K562 (cell line): ENCODE measurements around the gene WFDC1. TPM values are rescaled to one million over a fixed set of nuclear protein-coding genes. Genes with fewer than 3 reads are reported as not detected.

Experiments
- ATAC-seq: fragments of 200-7000 bp; cut with Tn5 transposase; 3 replicates; pipeline ENCODE4 v1.9.1; 2020; ENCODE audit warnings: moderate library complexity
- BruUV-seq: library from RNA; stranded (reverse); fragments of 400-500 nt; replicated peaks from 2 replicates; lab custom pipeline; 2021; lab: Mats Ljungman, UMichigan
- CTCF ChIA-PET: fragments of 300-600 bp; formaldehyde crosslinking; extraction: SDS; loops from one replicate; lab custom pipeline; 2021; ENCODE audit warnings: low intra/inter-chr PET ratio; lab: Yijun Ruan, JAX
- POLR2A ChIA-PET: fragments of 300-600, 350-650 bp; sonication (Branson Sonifier 250); formaldehyde crosslinking; extraction: SDS; loops from one replicate; lab custom pipeline; 2021; ENCODE audit warnings: antibody characterized with exemption, inconsistent platforms; lab: Yijun Ruan, JAX
- DNase-seq, 4 experiments: peaks; one replicate each; pipeline versions ENCODE4 v3.0.0 to v3.0.0-alpha.2; 2011 to 2018; ENCODE audit warnings: low spot score in 3 of 4, mixed read lengths in 3 of 4; ENCODE audit errors: extremely low read depth in 1 of 4
- FAIRE-seq: peaks from 2 replicates; lab custom pipeline; 2011; peaks lifted over from hg19 to GRCh38; lab: Jason Lieb, UNC
- H2AFZ ChIP-seq: 2 replicates; pipeline ENCODE4 v1.6.0; 2011; ENCODE audit warnings: low read depth, low read length, control low read depth, inconsistent platforms
- H3K27ac ChIP-seq: fragments of 200-600 bp; 3 replicates; pipeline ENCODE4 v1.8.0; 2011; ENCODE audit warnings: low read depth, mild to moderate bottlenecking, control low read depth, inconsistent platforms, low read length, moderate library complexity, mixed read lengths; ENCODE audit errors: extremely low read depth
- H3K27me3 ChIP-seq, 2 experiments: fragments of 300-600 bp in 1 of 2; 2 replicates in 1 of 2; 3 replicates in 1 of 2; pipeline versions ENCODE4 v1.6.0 to v1.8.0; 2011; ENCODE audit warnings: inconsistent platforms in 2 of 2, low read length in 2 of 2, mild to moderate bottlenecking in 1 of 2, mixed read lengths in 1 of 2, moderate library complexity in 1 of 2; ENCODE audit not compliant: control insufficient read depth in 2 of 2, insufficient read depth in 2 of 2
- H3K36me3 ChIP-seq: fragments of 300-600 bp; 3 replicates; pipeline ENCODE4 v1.8.0; 2011; ENCODE audit warnings: mild to moderate bottlenecking, low read length, inconsistent platforms; ENCODE audit not compliant: control insufficient read depth, insufficient read depth
- H3K4me1 ChIP-seq, 2 experiments: fragments of 200-600 bp in 1 of 2; replicated peaks in 1 of 2; 2 replicates in 1 of 2; 3 replicates in 1 of 2; pipeline versions ENCODE4 v1.5.1 to v1.8.0; 2011; ENCODE audit warnings: inconsistent platforms in 2 of 2, low read length in 2 of 2, mild to moderate bottlenecking in 1 of 2, mixed read lengths in 1 of 2, moderate library complexity in 1 of 2; ENCODE audit not compliant: control insufficient read depth in 2 of 2, insufficient read depth in 2 of 2
- H3K4me2 ChIP-seq: 2 replicates; pipeline ENCODE4 v1.6.1; 2011; ENCODE audit warnings: low read length, control low read depth, inconsistent platforms, mixed read lengths; ENCODE audit not compliant: insufficient read depth
- H3K4me3 ChIP-seq: fragments of 200-600 bp; sonication (generic), shearing (Covaris generic); 2 replicates; pipeline ENCODE4 v1.5.1; 2016; ENCODE audit warnings: control low read depth, inconsistent platforms
- H3K79me2 ChIP-seq: fragments of 200-600 bp; 3 replicates; pipeline ENCODE4 v1.8.0; 2011; ENCODE audit warnings: low read length, inconsistent platforms; ENCODE audit not compliant: control insufficient read depth, insufficient read depth
- H3K9ac ChIP-seq, 2 experiments: 2 replicates each; pipeline versions ENCODE4 v1.6.0 to v1.6.1; 2011; ENCODE audit warnings: low read depth in 2 of 2, low read length in 2 of 2, control low read depth in 1 of 2, inconsistent platforms in 1 of 2, mild to moderate bottlenecking in 1 of 2, mixed read lengths in 1 of 2; ENCODE audit not compliant: insufficient read depth in 1 of 2
- H3K9me1 ChIP-seq: one replicate; pipeline ENCODE4 v1.6.0; 2011; ENCODE audit warnings: inconsistent platforms, mild to moderate bottlenecking, low read length, moderate library complexity; ENCODE audit not compliant: control insufficient read depth, insufficient read depth
- H3K9me3 ChIP-seq: replicated peaks from 2 replicates; pipeline ENCODE4 v1.5.1; 2011; ENCODE audit warnings: low read depth, low read length, inconsistent platforms; ENCODE audit not compliant: control insufficient read depth, insufficient read depth
- H4K20me1 ChIP-seq: replicated peaks from 2 replicates; pipeline ENCODE4 v1.6.1; 2011; ENCODE audit warnings: low read length, inconsistent platforms, mixed read lengths; ENCODE audit not compliant: control insufficient read depth, insufficient read depth
- BMI1 ChIP-seq: fragments of 150-350 bp; IDR thresholded peaks from 2 replicates; pipeline ENCODE4 v1.6.1; 2014; ENCODE audit warnings: low read length
- CREBBP ChIP-seq: IDR thresholded peaks from one replicate; pipeline ENCODE4 v1.6.1; 2012; ENCODE audit warnings: low read depth, mild to moderate bottlenecking, control low read depth, inconsistent platforms, low read length
- ELK3 ChIP-seq: fragments of 450-650 bp; formaldehyde crosslinking; IDR thresholded peaks from 2 replicates; pipeline ENCODE4 v1.4.0; 2020; ENCODE audit warnings: mild to moderate bottlenecking
- FOS ChIP-seq: IDR thresholded peaks from 3 replicates; pipeline ENCODE4 v1.6.1; 2011; ENCODE audit not compliant: insufficient read length; ENCODE audit errors: extremely low read depth
- KAT2B ChIP-seq: IDR thresholded peaks from one replicate; pipeline ENCODE4 v1.6.1; 2012; ENCODE audit warnings: low read depth, mild to moderate bottlenecking, control low read depth, inconsistent platforms, low read length, moderate library complexity
- MAFF ChIP-seq: IDR thresholded peaks from 2 replicates; pipeline ENCODE4 v1.6.1; 2012; ENCODE audit warnings: low read length, improper control_type of control experiment
- SMAD4 ChIP-seq: fragments of 250-450 bp; sonication (Bioruptor Pico); conservative IDR thresholded peaks from 2 replicates; pipeline ENCODE4 v1.8.0; 2021; ENCODE audit warnings: inconsistent platforms, mild to moderate bottlenecking, moderate library complexity
- STAT5A ChIP-seq: IDR thresholded peaks from 2 replicates; pipeline ENCODE4 v1.6.1; 2012; ENCODE audit warnings: low read length, inconsistent platforms, borderline replicate concordance
- TCF7L2 ChIP-seq: fragments of 150-350 bp; IDR thresholded peaks from 2 replicates; pipeline ENCODE4 v1.6.1; 2016; ENCODE audit warnings: low read depth, mild to moderate bottlenecking, low read length, moderate library complexity
- TEAD2 ChIP-seq: fragments of 450-650 bp; IDR thresholded peaks from 2 replicates; pipeline ENCODE4 v1.6.1; 2016; ENCODE audit warnings: missing genetic modification characterization, control low read depth, missing compliant biosample characterization
- THAP7 ChIP-seq: fragments of 250-450 bp; sonication (Bioruptor Pico); IDR thresholded peaks from 2 replicates; pipeline ENCODE4 v1.5.0; 2021
- ZBTB8A ChIP-seq: fragments of 450-650 bp; IDR thresholded peaks from 2 replicates; pipeline ENCODE4 v1.6.1; 2018; ENCODE audit warnings: mild to moderate bottlenecking, moderate library complexity; ENCODE audit not compliant: partially characterized antibody
- ZFPM2 ChIP-seq: fragments of 250-450 bp; sonication (Bioruptor Pico); IDR thresholded peaks from 2 replicates; pipeline ENCODE4 v1.5.1; 2022; ENCODE audit warnings: mild to moderate bottlenecking
- ZNF282 ChIP-seq: sonication (generic); formaldehyde crosslinking; IDR thresholded peaks from 2 replicates; pipeline ENCODE4 v1.8.1; 2023; ENCODE audit warnings: missing genetic modification reagents
- ZNF507 ChIP-seq: conservative IDR thresholded peaks from 2 replicates; pipeline ENCODE4 v1.6.1; 2017; ENCODE audit warnings: missing genetic modification characterization, missing compliant biosample characterization
- ZNF609 ChIP-seq: sonication (generic); formaldehyde crosslinking; IDR thresholded peaks from 2 replicates; pipeline ENCODE4 v1.8.1; 2023; ENCODE audit warnings: missing genetic modification reagents, mild to moderate bottlenecking, borderline replicate concordance
- WGBS: fragments of 100-300 bp; shearing (Covaris generic); methylation state at CpG from one replicate; pipeline ENCODE4 v1.1.6; 2016; ENCODE audit warnings: low coverage, mixed read lengths; ENCODE audit not compliant: insufficient coverage; ENCODE audit errors: missing lambda C conversion rate; 5-methylcytosine and 5-hydroxymethylcytosine counted together
- in situ Hi-C: fragments of 300-500 bp; cut with MboI; formaldehyde crosslinking; loops from 4 replicates; pipeline ENCODE4 v1.15.0; 2018; ENCODE audit warnings: inconsistent platforms, mixed read lengths
- intact Hi-C: fragments of 100-400 bp; cut with micrococcal nuclease; formaldehyde crosslinking; loops from 2 replicates; pipeline ENCODE4 v1.14.2; 2022
- polyA plus RNA-seq, 8 experiments: library from polyadenylated mRNA; depleted of rRNA in 4 of 8; stranded (reverse) in 5 of 8; unstranded in 3 of 8; fragments of >200 nt; fragmentation: Nextera tagmentation in 2 of 8; fragmentation: Illumina TruSeq in 1 of 8; extraction: Ambion mirVana in 2 of 8; extraction: Trizol in 1 of 8; gene quantifications; 2 replicates each; pipeline versions ENCODE4 v1.2.1 to v1.2.3, GENCODE V29; 2011 to 2014; ENCODE audit warnings: inconsistent platforms in 1 of 8, missing spikeins in 1 of 8
- total RNA-seq, 7 experiments: library from RNA; depleted of rRNA in 6 of 7; stranded (reverse); fragments of >200 nt in 6 of 7; fragmentation: Illumina TruSeq in 2 of 7; extraction: Trizol in 2 of 7; gene quantifications; 2 replicates each; pipeline versions ENCODE4 v1.2.1 to v1.2.3, GENCODE V29; 2011 to 2021; ENCODE audit warnings: low replicate concordance in 1 of 7

WFDC1 gene
- total and polyA plus RNA-seq, 9 of the 15 experiments (the other 6 are each of a cell fraction or from before 2014, with no cell fraction given): not detected

GRCh38 chr16:84267380-84267779 is 27.3 kb upstream of the WFDC1 start:
- Histone ChIP-seq H3K9me1 (no peaks in the 10 kb centered on the region), H3K4me3 (no peak overlapping the region), H3K9ac (no peak overlapping the region), H3K27ac (no peak overlapping the region), H4K20me1 (0 out of 2 replicates have a peak, but pooled peaks cover 4% of the 10 kb centered on the region), H3K4me2 (no peak overlapping the region), H3K79me2 (no peaks in the 10 kb centered on the region), H3K36me3 (no peaks in the 10 kb centered on the region), H3K27me3 (peaks cover 2 to 55% of the 10 kb centered on the region in 2 experiments; a peak in 3 of 5 replicates), H3K9me3 (no peaks in the 10 kb centered on the region), H3K4me1 (no peaks in the 10 kb centered on the region), H2AFZ (no peak overlapping the region)
- ChIA-PET CTCF (no interaction called here), POLR2A (interaction anchor here (0.6 to 1.6 kb wide), 2 partner anchors 9 to 39 kb away, joined by 4 to 5 read pairs; no protein-coding TSS in a partner anchor)
- no peak for FAIRE-seq
- no peak for DNase-seq
- ATAC-seq: no peak
- in situ Hi-C loops (no loop called here), intact Hi-C loops (no loop called here)
- no TSS peak for BruUV-seq
- 2% methylated on average over 4 of the region's 4 CpGs for WGBS
- TF ChIP-seq BMI1 (no peak), ZBTB8A (no peak), TEAD2 (tag) (no peak), MAFF (no peak), FOS (no peak), ZNF282 (CRISPR knock-in tag) (no peak), STAT5A (no peak), ZNF609 (CRISPR knock-in tag) (no peak), CREBBP (no peak), KAT2B (no peak), SMAD4 (CRISPR knock-in tag) (no peak), THAP7 (CRISPR knock-in tag) (no peak), ELK3 (no peak), ZFPM2 (CRISPR knock-in tag) (no peak), TCF7L2 (no peak), ZNF507 (tag) (no peak)
